NCI-H526 treated with DMSO at 0.1 percent for 48 hours (cell line): ENCODE results near the gene FAM156A.
A peak's percentile ranks its signal among the peaks of the same experiment; 100 is the strongest.
"Not testable (repeated sequence)": the region's sequence is repeated elsewhere in the genome, so short reads cannot be mapped to it uniquely, and the experiment has no call there.

ENCODE experiments used
- DNase-seq: peaks from one replicate; lab custom pipeline; 2025; lab: John Stamatoyannopoulos, UW

Gene FAM156A, protein sequence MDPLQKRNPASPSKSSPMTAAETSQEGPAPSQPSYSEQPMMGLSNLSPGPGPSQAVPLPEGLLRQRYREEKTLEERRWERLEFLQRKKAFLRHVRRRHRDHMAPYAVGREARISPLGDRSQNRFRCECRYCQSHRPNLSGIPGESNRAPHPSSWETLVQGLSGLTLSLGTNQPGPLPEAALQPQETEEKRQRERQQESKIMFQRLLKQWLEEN

DNA sequence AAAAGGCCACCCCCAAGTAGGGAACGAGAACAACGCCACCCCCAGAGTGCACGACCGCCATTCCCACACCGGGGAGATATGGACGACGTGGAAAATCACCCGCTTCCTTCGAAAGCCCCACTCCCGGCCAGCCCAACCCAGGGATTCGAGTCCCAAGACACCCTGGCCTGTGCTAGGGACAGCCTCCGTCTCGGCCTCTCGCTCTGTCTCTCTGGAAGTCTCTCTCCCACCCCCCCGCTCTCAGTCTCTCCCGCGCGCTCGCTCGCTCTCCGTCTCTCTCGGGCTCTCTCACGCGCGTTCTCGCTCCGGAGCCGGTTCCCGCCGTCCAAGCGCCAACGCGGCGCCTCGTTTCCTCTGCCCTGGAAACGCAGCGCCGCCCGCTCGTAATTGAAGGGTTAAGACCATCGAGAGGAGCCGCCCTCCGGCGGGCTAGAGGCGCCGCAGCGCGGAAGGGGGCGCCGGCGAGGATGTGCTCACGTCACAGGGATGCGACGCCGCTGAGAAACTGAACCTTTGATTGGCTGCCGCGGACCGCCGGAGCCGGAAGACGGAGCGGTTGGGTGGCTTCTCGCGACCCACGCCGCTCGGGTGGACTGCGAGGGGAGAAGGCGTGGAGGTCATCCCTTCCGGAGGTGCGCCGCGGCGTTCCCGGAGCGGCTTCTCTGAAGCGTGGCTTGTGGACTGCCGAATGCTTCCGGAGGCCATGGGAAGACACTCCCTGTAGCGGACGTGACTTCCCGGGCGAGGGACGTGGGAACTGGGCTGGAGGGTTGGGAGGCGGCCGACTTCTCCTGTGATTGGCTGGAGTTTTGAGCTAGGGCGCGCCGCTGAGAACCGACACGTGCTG, at the start of gene FAM156A:
Gene FAM156A, minus strand, starts transcription at position 406 of the 847 bp plus-strand sequence. CDS start 9,930 bp downstream, outside the sequence.
- DNase-seq = not testable (repeated sequence)

DNA sequence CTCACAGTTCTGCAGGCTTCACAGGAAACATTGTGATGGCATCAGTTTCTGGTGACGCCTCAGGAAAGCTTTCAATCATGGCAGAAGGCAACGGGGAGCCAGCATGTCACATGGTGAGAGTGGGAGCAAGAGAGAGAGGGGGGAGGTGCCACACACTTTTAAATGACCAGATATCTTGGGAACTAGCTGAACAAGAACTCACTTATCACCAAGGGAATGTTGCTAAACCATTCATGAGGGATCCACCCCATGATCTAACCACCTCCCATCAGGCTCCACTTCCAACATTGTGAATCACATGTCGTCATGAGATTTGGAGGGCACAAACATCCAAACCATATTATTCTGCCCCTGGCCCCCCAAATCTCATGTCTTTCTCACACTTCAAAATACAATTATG, 47.0 kb upstream of the FAM156A start:
- no peak for DNase-seq

DNA sequence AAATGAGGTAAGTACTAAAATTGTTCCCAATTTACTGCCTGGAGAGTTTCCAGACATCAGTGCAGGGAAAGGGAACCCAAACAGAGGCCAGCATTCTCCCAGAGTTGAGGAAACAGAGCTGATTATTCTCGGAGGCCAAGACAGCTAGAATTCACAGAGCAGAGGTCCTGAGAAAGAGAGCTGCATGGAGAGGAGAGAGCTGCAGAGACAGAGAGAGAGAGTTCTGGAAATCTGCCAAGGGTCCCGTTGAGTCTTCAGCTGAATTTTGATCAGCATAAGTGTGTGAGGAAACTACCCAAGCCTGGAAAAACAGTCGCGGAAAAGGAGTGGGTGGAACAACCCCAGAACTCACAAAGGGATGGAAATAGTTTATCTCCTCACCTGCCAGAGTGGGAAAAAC, 46.5 kb upstream of the FAM156A start:
- no peak for DNase-seq

DNA sequence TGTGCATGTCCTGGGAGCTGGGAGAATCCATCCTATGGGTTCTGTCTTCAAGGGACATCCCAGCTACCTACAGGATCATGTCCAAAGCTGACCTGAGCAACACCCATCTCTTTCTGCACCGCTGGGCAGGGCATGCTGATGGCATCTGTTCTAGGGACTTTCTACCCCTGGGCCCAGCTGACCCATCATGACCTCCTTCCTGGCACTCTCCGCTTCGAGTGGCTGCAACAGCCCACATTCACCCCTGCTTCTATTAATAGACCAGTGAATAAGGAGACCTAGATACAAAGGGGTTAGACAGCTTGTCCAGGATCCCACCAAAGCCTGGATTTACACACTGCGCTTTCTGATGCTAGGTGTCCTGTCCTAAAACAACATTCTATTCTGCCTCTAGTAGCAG, 45.7 kb upstream of the FAM156A start:
- no peak for DNase-seq

DNA sequence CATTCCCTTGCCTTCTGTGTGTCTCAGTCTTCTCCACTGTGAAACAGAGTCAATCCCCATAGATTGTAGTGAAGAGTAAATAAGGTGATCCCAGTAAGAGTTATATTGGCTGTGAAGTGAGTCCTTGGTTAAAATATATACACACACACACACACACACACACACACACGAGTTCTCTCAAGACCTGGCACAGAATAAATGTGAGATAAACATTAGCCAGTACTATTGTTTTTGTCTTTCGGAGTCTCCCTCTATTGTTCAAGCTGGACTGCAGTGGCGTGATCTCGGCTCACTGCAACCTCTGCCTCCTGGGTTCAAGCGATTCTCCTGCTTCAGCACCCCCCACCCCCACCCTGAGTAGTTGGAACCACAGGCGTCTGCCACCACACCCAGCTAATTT, 44.8 kb upstream of the FAM156A start:
- no peak for DNase-seq

DNA sequence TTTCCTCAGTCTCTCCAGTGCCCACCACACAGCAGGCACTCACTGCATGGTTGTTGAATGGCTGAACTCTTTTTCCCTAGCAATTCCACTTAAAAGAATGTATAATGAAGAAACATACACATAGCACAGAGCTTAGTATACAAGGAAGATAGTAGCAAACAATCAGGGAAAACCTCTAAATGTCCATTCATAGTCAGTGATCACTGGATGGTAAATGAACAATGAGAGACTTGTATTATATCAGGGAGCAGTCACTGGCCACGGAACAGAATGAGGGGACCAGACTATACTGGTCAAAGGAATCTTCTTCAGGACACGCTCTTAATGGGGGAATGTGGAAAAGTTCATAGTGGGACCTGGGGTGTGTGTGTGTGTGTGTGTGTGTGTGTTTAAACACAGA, 43.6 kb upstream of the FAM156A start:
- DNase-seq = no peak

DNA sequence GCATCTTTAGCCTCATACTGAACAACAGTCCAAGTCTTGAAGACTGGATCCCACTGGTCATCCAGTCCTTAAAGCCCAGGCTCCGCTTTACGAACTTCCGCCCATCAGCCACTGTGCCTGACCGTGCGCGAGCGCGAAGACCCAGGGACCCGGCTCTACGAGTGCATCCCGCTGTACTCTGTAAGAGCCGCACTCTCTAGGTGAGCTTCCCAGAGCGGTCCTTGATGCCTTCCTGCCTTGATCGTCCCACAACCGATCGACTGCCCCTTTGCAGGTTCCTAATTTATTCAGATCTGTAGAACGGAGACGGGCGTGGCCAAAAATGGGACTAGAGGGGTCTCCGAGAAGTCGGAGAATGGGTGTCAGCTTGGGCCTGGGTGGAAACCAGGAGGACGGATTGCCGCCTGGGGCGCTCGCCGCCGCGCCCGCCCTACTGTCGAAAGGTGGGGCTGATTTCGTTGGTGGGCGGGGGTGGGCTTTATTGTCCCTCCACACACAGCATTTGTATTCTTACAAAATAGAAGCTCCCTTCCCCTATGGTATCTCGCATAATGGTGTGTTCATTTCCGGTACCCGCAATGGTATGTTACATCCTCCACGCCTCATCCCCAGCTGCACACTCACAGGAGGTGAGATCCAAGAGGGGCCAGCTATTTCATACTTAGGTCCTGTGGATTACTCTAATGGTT, 42.3 kb upstream of the FAM156A start:
- DNase-seq = no peak

DNA sequence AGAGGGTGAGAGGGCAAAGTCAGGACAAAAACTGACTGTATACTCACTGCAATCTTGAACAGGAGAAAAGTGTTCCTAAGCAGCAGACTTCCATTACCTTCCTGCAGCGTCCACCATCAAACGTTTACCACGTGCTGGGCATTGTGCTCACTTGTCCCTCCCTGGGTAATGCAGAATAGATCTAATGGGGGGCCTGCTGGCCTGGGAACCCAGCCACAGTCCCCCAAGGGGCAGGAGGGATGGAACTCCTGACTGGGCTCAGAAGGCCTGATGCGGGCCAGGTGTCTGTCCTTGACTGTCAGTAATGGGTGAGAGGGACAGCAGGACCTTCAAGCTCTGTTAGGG, 37.6 kb upstream of the FAM156A start:
- no peak for DNase-seq

DNA sequence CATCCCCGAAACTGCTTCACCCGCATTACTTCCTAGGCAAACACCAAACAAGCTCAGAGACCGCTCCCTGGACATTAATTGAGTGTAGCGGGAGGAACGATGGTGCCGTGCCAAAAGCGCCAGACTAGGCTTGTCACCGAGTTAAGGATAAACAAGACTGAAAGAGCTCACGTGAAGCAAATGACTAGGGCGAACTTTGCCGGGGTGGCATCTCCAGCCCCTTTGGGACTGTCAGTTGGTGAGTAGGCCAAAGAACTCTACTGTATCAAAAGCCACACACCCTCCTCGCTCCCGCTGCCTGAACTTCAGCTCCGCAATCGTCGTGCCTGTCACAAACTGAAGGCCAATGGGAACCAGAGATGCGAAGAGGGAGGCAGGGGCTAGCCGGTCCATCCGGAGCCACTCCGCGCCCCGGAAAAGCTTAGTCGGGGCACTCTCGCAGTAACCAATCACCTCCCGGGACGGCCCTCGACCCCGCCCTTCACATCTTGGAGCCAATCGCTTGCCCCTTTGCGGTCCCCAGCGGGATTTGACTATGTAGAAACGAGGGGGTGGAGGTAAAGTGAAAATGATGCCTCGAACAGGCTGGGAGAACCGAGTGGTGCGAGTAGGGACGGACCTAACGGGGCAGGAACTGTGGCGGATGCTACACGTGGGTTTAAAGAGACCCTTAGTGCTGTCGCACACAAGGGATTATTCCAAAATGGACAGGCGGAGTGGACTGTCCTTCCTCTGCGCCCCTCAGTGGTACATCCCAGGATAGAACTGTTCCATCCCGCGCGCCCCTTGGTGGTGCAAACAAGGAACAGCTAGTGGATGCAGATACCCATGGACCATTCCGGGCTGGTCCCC, 37.0 kb upstream of the FAM156A start:
- peak; percentile 92 for DNase-seq

DNA sequence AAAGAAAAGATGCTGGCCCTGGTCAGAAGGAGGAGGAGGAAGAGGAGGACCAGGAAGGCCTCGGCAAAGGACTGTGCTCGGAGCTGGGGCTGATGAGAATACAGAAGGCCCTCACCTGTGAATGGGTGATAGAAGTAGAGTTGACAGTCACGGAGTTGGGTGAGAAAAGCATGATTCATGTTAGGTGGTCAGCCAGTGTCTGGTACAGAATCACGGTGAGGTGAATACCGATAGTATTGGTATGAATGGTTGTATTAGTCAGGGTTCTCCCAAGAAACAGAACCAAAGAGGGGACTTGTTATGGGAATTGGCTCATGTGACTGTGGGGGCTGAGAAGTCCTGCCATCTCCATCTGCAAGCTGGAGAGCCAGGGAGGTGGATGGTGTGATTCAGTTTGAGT, 32.5 kb upstream of the FAM156A start:
- no peak for DNase-seq

DNA sequence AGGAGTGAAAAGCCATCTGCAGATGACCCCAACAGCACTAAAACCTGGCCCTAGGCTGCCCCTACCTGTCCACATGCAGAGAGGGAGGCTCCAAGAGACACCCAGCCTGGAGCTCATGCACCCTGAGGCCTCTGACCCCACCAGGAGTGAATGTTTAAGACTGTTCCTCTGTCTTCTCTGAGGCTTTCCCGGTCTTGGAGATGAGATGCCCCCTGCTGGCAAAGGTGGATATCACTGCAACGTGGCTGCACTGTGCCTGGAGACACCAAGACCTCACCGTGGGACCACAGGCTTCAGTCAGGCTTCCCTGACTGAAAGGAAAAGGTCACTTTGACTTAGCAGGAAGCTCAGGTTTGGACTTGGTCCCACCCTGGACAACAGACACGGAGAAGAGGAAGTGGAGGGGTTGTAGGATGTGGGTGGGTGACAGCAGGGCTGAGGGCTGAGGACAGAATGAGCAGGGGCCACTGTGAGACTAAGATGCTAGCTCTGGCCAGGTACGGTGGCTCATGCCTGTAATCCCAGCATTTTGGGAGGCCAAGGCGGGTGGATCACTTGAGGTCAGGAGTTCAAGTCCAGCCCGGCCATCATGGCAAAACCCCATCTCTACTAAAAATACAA, 31.8 kb upstream of the FAM156A start:
- DNase-seq = not testable (repeated sequence)

DNA sequence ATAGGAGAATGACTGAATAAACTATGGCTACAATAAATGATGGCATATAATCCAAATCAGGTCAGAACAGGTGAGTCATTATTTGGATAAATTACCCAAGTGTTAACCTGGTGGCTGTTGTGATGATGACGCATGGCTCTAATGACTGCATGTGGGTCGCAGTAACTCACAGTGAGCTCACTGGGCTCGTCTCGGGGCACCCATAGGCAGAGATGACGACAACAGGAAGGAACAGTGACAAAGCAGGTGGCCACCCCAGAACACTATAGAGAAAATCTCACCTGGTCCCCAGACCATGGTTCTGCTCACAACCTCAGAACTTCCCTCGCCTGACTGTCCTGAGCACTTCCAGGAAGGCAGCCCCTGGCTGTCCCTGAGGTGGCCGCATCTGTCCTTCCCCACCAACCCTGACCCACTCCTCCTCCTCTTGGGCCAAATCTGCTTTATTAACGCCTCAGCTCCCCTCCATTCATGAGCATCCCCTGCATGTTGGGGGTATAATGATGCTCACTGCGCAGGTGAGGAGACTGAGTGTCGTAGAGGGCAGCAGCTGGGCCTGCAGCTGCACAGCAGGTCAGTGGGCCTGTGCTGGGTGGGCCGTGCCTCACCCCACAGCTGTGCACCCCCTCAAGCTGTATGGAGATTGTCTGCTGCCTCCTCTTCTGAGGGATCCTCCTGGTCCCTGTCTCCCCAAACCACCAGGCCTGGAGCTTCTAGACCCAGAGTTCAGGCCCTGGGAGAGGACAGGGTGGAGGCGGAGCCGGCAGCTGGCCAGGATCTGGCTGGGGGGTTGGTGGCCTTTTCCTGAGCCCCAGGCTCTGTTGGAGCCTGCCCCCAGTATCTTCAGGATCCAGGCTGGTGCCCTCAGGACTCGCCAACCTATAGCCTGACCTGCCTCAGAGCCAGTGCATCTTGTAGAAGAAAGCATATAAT, 30.9 kb upstream of the FAM156A start:
- DNase-seq = no peak

DNA sequence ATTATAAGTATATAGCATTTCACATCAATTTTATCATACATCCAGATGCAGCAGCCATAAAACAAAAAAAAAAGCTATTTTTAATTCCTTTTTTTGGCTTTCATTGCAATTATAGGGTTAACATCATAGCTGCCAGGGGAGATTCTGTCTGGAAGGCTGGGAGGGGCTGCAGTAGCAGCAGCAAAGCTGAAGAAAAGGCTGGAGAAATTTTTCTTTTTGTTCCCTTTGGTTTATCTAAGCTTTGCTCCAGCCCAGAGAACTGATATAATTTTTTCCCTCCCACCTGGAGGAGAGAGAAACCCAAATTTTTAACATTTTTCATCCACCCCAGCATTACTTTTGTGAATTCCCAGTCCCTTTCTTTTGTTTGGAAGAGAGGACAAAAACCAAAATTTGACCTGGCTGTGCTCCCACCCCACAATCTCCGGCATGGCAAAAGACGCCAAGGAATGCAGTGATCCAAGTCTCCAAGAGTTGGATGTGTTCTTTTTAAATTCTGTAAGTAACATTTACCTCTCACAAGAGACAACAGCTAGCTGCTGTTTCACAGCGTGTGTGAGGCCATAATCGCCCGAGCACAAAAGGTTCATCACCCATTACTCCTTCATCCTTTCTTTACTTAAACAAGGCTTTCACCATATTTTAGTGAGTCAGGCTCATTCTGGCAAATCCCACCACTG, 25.1 kb upstream of the FAM156A start:
- DNase-seq = no peak

DNA sequence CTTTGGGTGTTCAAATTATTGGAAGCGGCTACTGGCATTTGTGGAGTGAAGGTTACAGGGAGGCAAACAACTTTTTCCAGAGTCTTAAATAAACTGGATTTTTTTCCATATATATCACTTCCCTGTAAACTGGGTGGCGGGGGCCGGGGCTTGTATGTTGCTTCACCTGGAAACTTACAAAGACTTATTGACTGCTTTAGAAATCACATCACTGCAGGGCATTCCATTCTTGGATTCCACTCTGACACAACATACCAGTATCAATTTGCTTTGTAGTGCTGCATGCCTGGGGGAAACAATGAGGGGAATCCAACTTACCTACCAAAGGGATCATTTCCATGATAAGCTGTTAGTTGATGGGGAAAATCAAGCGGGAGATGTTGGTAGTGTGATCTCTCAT, 21.7 kb upstream of the FAM156A start:
- no peak for DNase-seq

DNA sequence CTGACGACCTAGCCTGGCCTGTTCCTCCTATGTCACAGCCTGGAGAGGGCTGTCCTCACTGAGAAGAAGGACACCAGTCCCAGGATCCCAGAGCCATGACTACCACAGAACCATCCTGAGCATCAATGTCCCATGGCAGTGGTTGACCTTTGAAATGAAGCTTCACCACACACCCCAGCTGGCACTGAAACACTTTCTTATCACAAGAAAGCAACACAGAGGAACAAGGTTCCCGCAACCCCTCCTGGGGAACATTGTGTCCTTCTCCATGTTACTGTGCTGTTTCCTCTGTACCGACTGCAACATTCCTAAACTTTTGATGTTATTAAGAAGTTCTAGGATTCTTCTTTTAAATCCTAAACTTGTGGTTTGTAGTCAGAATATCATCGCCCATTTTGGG, 21.2 kb upstream of the FAM156A start:
- DNase-seq = no peak

DNA sequence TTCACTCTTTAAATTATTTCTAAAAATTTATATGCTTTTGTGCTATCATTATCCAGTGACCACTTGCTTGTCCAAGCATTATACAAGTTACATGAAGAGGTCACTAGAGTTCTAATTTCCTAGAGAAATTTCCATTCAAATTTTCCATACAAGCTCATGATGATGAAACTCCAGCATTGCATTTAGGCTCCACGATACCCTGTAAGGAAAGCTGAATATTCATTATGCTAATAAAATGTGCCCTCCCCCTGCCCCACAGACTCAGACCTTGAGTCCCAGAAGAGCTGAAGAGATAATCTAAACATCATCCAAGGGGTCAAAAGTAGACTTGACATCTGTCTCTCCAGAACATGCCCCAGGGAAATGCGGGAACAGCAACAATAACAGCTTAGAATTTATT, 19.6 kb upstream of the FAM156A start:
- DNase-seq = no peak

DNA sequence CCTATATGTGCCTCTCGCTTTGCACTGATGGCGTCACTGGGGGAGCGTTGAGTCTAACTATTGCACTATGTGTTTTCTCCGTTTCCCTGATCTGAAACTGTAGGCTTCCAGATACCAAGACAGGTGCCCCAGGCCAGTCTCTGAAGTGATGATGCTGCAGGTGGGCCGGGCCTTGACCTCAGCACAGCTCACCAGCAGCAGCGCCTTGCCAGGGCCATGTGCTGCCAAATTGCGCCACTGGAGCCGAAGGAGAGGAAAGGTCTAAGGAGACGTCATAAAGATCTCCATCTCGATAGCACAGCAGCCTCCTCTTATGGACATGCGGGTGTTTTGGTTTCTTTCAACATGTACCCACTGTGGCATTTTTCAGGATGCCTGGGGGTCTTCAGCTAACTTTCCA, 17.3 kb upstream of the FAM156A start:
- DNase-seq = not testable (repeated sequence)

DNA sequence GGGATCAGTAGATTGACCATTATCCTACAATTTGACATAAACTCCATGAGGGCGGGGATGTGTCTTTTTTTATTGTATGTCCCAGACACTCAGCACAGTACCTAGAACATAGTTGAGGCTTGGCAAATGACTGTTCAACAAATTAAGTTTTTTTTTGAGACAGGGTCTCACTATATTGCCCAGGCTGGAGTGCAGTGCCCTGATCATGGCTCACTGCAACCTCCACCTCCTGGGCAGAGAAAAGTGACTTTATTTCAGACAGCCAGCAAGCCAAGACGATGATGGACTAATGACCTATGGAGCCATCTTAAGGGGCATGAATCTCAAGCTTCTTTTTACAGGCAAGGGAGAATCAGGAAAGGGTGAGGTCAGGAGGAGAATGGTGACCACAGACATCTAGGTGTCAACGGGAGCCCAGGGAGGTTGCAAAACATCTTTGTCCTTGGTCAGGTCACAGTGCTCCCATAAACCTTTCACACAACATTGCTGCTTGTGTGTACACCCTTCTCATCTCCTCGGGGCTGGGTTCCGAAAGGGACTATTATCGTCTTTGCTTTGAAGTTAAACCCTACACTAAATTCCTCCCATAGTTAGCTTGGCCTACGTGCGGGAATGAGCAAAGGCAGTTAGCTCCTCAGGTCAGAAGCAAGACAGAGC, 16.1 kb upstream of the FAM156A start:
- DNase-seq = not testable (repeated sequence)

DNA sequence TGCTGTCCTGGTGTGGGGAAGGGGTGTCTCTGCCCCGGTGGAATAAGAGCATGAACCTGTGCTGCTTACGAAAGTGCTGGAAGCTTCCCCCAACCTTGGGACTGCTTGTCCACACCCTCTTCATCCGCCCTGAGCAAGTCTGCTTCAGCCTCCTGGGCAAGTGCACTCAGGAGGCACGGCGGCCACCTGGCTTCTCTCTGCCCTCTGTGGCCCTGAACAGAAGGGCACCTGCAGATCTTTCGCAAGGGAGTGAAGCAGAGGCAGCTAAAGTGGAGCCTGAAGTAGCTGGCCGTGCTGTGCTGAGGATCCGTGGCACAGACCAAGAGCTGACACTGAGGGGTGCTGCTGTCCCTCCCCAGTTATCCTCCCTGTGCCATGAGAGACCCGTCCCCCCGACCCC, 9.6 kb upstream of the FAM156A start:
- DNase-seq = not testable (repeated sequence)
